HL-60 (cell line): ENCODE results near the gene ADGRB3.

Source experiments
- CTCF ChIP-seq: IDR thresholded peaks from one replicate; pipeline ENCODE4 v1.5.1; 2011; ENCODE audit warnings: low read length, control low read depth, inconsistent platforms; ENCODE audit not compliant: insufficient read depth
- GABPA ChIP-seq: IDR thresholded peaks from 2 replicates; pipeline ENCODE4 v1.6.1; 2012; ENCODE audit warnings: low read depth
- POLR2AphosphoS5 ChIP-seq: IDR thresholded peaks from 2 replicates; pipeline ENCODE4 v1.6.1; 2012; ENCODE audit warnings: low read depth

GRCh38 chr6:69232496-69232895 lies 597.4 kb downstream of the ADGRB3 start:
- TF ChIP-seq GABPA (no peak), CTCF (no peak), POLR2AphosphoS5 (no peak)
